ENCODE data around the gene MRFAP1. TPM values are rescaled to one million over a fixed set of nuclear protein-coding genes. Genes with fewer than 3 reads are reported as not detected.

MRFAP1 gene
- polyA plus RNA-seq, 1 experiment: 298 TPM

DNA sequence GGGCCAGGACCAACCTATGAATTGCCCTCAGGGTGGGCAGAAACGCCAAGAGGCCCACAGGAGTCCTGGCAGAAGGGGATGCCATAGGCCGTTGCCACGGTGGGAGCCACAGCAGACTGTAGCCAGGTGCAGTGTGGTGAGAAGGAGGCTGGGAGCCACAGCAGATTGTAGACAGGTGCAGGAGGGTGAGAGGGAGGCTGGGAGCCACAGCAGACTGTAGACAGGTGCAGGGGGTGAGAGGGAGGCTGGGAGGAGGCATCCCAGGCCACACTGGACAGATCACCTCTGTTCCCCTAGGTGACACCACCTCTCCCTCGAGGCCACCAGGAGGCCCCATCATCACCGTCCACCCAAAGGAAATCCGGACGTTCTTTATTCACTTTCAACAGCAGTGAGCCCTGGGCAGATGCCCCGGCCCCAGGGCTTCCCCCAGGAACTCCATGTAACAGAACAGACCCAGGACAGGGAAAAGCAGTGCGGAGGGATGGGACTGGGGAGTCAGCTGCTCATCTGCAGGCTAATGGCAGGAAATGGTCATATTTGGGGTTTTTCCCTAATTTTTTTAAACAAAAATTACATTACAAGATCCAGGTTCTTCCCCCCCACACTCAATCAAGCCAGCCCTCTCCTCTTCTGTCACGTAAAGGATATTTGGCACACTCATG, 19.5 kb upstream of the MRFAP1 start:
- ChIA-PET POLR2A (no interaction called here), CTCF (no interaction called here)
- Histone ChIP-seq H3K27me3 (ENCODE audit: control insufficient read depth, insufficient read depth, low read length) (no peaks in the 10 kb centered on the region), H3K27ac (ENCODE audit: low read depth, low read length) (no peak overlapping the region), H3K4me3 (ENCODE audit: low read depth, low read length) (no peak overlapping the region), H3K9me3 (ENCODE audit: control insufficient read depth, insufficient read depth, low read length) (no peaks in the 10 kb centered on the region; the same call in none of the 2 replicates)
- no peak for DNase-seq (ENCODE audit: low read depth, low spot score)
- TF ChIP-seq, protein P1, sequence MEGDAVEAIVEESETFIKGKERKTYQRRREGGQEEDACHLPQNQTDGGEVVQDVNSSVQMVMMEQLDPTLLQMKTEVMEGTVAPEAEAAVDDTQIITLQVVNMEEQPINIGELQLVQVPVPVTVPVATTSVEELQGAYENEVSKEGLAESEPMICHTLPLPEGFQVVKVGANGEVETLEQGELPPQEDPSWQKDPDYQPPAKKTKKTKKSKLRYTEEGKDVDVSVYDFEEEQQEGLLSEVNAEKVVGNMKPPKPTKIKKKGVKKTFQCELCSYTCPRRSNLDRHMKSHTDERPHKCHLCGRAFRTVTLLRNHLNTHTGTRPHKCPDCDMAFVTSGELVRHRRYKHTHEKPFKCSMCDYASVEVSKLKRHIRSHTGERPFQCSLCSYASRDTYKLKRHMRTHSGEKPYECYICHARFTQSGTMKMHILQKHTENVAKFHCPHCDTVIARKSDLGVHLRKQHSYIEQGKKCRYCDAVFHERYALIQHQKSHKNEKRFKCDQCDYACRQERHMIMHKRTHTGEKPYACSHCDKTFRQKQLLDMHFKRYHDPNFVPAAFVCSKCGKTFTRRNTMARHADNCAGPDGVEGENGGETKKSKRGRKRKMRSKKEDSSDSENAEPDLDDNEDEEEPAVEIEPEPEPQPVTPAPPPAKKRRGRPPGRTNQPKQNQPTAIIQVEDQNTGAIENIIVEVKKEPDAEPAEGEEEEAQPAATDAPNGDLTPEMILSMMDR (IDR thresholded peaks at IDR 0.05; ENCODE audit: low read depth, low read length): no peak

GRCh38 chr4:6621556-6621927, 18.9 kb upstream of the MRFAP1 start:
- no peak for DNase-seq (ENCODE audit: low read depth, low spot score)
- CTCF ChIA-PET: no interaction called here

GRCh38 chr4:6622744-6623143, 17.7 kb upstream of the MRFAP1 start:
- no peak overlapping the region for H3K4me3 ChIP-seq (ENCODE audit: low read depth, low read length)
- no peak for DNase-seq (ENCODE audit: low read depth, low spot score)
- no peaks in the 10 kb centered on the region for H3K27me3 ChIP-seq (ENCODE audit: control insufficient read depth, insufficient read depth, low read length)
- H3K9me3 ChIP-seq (ENCODE audit: control insufficient read depth, insufficient read depth, low read length): no peaks in the 10 kb centered on the region; the same call in 1 of the 2 replicates
- CTCF ChIA-PET: no interaction called here
- TF ChIP-seq, protein P1 (IDR thresholded peaks at IDR 0.05; ENCODE audit: low read depth, low read length): no peak
- POLR2A ChIA-PET: interaction anchor here (0.7 kb wide), 2 partner anchors 10 to 48 kb away, joined by 4 to 5 read pairs; partner anchors contain the start of gene MAN2B2
- no peak overlapping the region for H3K27ac ChIP-seq (ENCODE audit: low read depth, low read length)

More at GRCh38 chr4:6621556-6621927, 18.9 kb upstream of the MRFAP1 start:
- POLR2A ChIA-PET: interaction anchor here (0.7 kb wide), 1 partner anchor 30 kb away, joined by 4 read pairs; no protein-coding TSS in a partner anchor
- H3K4me3 ChIP-seq (ENCODE audit: low read depth, low read length): no peak overlapping the region
- no peaks in the 10 kb centered on the region; the same call in none of the 2 replicates for H3K9me3 ChIP-seq (ENCODE audit: control insufficient read depth, insufficient read depth, low read length)
- TF ChIP-seq, protein P1 (IDR thresholded peaks at IDR 0.05; ENCODE audit: low read depth, low read length): no peak
- no peaks in the 10 kb centered on the region for H3K27me3 ChIP-seq (ENCODE audit: control insufficient read depth, insufficient read depth, low read length)
- H3K27ac ChIP-seq (ENCODE audit: low read depth, low read length): no peak overlapping the region

- Histone ChIP-seq H3K27me3 (ENCODE audit: control insufficient read depth, insufficient read depth, low read length) (no peaks in the 10 kb centered on the region), H3K9me3 (ENCODE audit: control insufficient read depth, insufficient read depth, low read length) (no peaks in the 10 kb centered on the region; the same call in 1 of the 2 replicates), H3K27ac (ENCODE audit: low read depth, low read length) (no peak overlapping the region), H3K4me3 (ENCODE audit: low read depth, low read length) (no peak overlapping the region)
- DNase-seq (ENCODE audit: low read depth, low spot score): no peak
- ChIA-PET POLR2A (no interaction called here), CTCF (no interaction called here)
- TF ChIP-seq, protein P1 (IDR thresholded peaks at IDR 0.05; ENCODE audit: low read depth, low read length): no peak
Observed at GRCh38 chr4:6625256-6625655, 15.2 kb upstream of the MRFAP1 start.

DNA sequence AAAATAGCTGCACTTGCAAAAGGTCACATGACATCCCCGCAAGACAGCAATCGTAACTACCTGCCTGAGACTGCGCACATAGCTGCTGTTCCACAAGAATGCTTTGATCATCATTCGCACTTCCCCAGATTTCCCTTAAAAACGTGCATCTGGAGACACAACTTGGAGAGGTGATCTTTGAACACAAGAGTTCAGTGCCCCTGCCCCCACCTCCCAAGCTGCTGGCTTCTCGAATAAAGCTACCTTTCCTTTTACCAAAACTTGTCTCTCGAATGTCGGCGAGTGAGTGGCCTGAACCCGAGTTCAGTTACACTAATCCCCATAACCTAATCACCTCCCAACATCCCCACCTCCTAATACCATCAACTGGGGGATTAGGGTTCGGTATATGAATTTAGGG, 14.4 kb upstream of the MRFAP1 start:
- no peak for DNase-seq (ENCODE audit: low read depth, low spot score)
- H3K9me3 ChIP-seq (ENCODE audit: control insufficient read depth, insufficient read depth, low read length): no peaks in the 10 kb centered on the region; the same call in 1 of the 2 replicates
- no peak overlapping the region for H3K27ac ChIP-seq (ENCODE audit: low read depth, low read length)
- H3K4me3 ChIP-seq (ENCODE audit: low read depth, low read length): no peak overlapping the region
- POLR2A ChIA-PET: no interaction called here
- CTCF ChIA-PET: no interaction called here
- no peaks in the 10 kb centered on the region for H3K27me3 ChIP-seq (ENCODE audit: control insufficient read depth, insufficient read depth, low read length)
- TF ChIP-seq, protein P1 (IDR thresholded peaks at IDR 0.05; ENCODE audit: low read depth, low read length): no peak
